Measurements from ENCODE around the gene IKZF1. TPM values are rescaled to one million over a fixed set of nuclear protein-coding genes. Genes with fewer than 3 reads are reported as not detected.

Gene IKZF1
- total RNA-seq, 1 experiment from 2014 or later: 0.57 TPM

GRCh38 chr7:50359995-50360925, 55.7 kb downstream of the IKZF1 start (continued):
- TF ChIP-seq REST (IDR thresholded peaks at IDR 0.05; ENCODE audit: low read depth) (no peak), CTCF (IDR thresholded peaks at IDR 0.05 in 2 of 3, conservative IDR thresholded peaks at IDR 0.05 in 1 of 3; ENCODE audit: borderline replicate concordance in 1 of 3, insufficient read depth in 1 of 3, low read depth in 2 of 3, low read length in 2 of 3) (no peak), ZNF274 (IDR thresholded peaks at IDR 0.05; ENCODE audit: low read depth, low read length) (no peak), TCF7L2 (IDR thresholded peaks at IDR 0.05; ENCODE audit: borderline replicate concordance, extremely low read depth, insufficient read depth, insufficient read length) (no peak)

GRCh38 chr7:50362142-50362541, 57.6 kb downstream of the IKZF1 start:
- no peak overlapping the region for H2AFZ ChIP-seq (ENCODE audit: low read depth, low read length, poor library complexity, severe bottlenecking)
- DNase-seq (ENCODE audit: low read depth, low spot score) (no peak), ATAC-seq (no peak)
- intact Hi-C loops (cut with micrococcal nuclease): no loop called here
- H3K9ac ChIP-seq (ENCODE audit: low read length): no peak overlapping the region
- no peaks in the 10 kb centered on the region for H3K79me2 ChIP-seq (ENCODE audit: insufficient read depth, low read length)
- BruUV-seq (replicated peaks): no TSS peak
- ChIA-PET POLR2A (no interaction called here), RAD21 (ENCODE audit: low non-redundant PET in 1 of 2, low total read pairs in 2 of 2, uncharacterized antibody in 2 of 2, unreplicated experiment in 2 of 2) (no interaction called here), CTCF (no interaction called here)
- H3K4me2 ChIP-seq (ENCODE audit: low read length): no peak overlapping the region
- 0 out of 2 replicates have a peak, but pooled peaks cover 3% of the 10 kb centered on the region for H3K27me3 ChIP-seq (ENCODE audit: insufficient read depth, low read length)
- no peaks in the 10 kb centered on the region for H3K9me2 ChIP-seq (ENCODE audit: insufficient read depth)
- no peak overlapping the region for H3K4me3 ChIP-seq (replicated peaks in 1 of 2; ENCODE audit: low read depth in 1 of 2, low read length in 2 of 2)
- no peaks in the 10 kb centered on the region for H3K36me3 ChIP-seq (ENCODE audit: control insufficient read depth in 1 of 2, insufficient read depth in 2 of 2, low read length in 2 of 2)
- H3K4me1 ChIP-seq (ENCODE audit: control insufficient read depth in 1 of 2, insufficient read depth in 2 of 2, low read length in 2 of 2): peaks cover 0 to 3% of the 10 kb centered on the region in 2 experiments; a peak in 1 of 4 replicates
- H4K20me1 ChIP-seq (ENCODE audit: insufficient read depth): no peaks in the 10 kb centered on the region
- no peak overlapping the region for H3K27ac ChIP-seq (ENCODE audit: low read depth, low read length)
- H3K9me3 ChIP-seq (ENCODE audit: control insufficient read depth in 1 of 2, insufficient read depth in 1 of 2, low read depth in 1 of 2, low read length in 2 of 2): no peaks in the 10 kb centered on the region
- TF ChIP-seq TCF7L2 (IDR thresholded peaks at IDR 0.05; ENCODE audit: borderline replicate concordance, extremely low read depth, insufficient read depth, insufficient read length) (no peak), POLR2AphosphoS5 (IDR thresholded peaks at IDR 0.05; ENCODE audit: low read depth, low read length) (no peak), SIN3A (IDR thresholded peaks at IDR 0.05; ENCODE audit: low read depth) (no peak), MAX (IDR thresholded peaks at IDR 0.05) (no peak), EZH2phosphoT487 (IDR thresholded peaks at IDR 0.05; ENCODE audit: borderline replicate concordance) (no peak), JUND (IDR thresholded peaks at IDR 0.05) (no peak), CEBPB (IDR thresholded peaks at IDR 0.05; ENCODE audit: low read depth) (no peak), CBX3 (IDR thresholded peaks at IDR 0.05; ENCODE audit: low read depth) (no peak), ZFX (IDR thresholded peaks at IDR 0.05) (no peak), YY1 (IDR thresholded peaks at IDR 0.05; ENCODE audit: extremely low read depth, insufficient replicate concordance, low read depth, low read length) (no peak), ATF3 (IDR thresholded peaks at IDR 0.05) (no peak), CTCF (IDR thresholded peaks at IDR 0.05 in 2 of 3, conservative IDR thresholded peaks at IDR 0.05 in 1 of 3; ENCODE audit: borderline replicate concordance in 1 of 3, insufficient read depth in 1 of 3, low read depth in 2 of 3, low read length in 2 of 3) (no peak), EGR1 (IDR thresholded peaks at IDR 0.05; ENCODE audit: low read depth) (no peak)
